Measurements from ENCODE around the gene DMRT2. TPM values are rescaled to one million over a fixed set of nuclear protein-coding genes. Genes with fewer than 3 reads are reported as not detected.

The DMRT2 gene
- total and polyA plus RNA-seq, 12 donors: 0.11 to 1.3 (median 0.27) TPM; not detected in 8

GRCh38 chr9:1049641-1050040, 516 bp upstream of the DMRT2 start:
- WGBS, 4 donors: 5 to 11% (median 6%) methylated on average over 12 of the region's 12 CpGs
- no peak for DNase-seq
- Histone ChIP-seq H3K36me3 (replicated peaks in 1 of 2) (no peaks in the 10 kb centered on the region), H3K27ac (no peak overlapping the region), H3K4me1 (replicated peaks in 1 of 2) (peaks cover 4 to 13% of the 10 kb centered on the region in 2 donors), H3K4me3 (no peak overlapping the region), H3K27me3 (peaks cover 95% of the 10 kb centered on the region), H3K9me3 (replicated peaks in 1 of 3) (no peaks in the 10 kb centered on the region)
- TF ChIP-seq CTCF (IDR thresholded peaks at IDR 0.05): no peak
- no peak for TF ChIP-seq POLR2A (IDR thresholded peaks at IDR 0.05)
- intact Hi-C loops (cut with DNase I): no loop called here

DNA sequence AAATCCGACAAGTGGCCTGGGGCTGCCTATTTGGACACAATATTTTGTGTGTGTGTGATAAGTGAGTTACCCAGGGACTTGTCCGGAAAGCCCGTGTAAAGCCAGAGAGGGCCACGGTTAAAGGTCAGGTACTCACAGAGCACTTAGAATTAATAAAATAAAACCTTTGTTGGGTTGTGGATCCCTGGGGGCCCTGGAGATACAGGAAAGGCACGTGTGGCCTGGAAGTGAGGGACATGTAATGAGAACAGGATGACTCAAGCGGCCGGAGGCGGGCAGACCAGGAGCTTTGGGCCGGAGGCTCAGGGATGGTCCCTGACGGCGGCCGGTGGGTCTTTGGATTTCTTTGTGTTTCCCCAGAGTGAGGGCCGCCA, 1.0 kb downstream of the DMRT2 start:
- H3K4me3 ChIP-seq: peak overlapping the region in 1 of 4 donors; percentile 37
- no peaks in the 10 kb centered on the region for H3K36me3 ChIP-seq (replicated peaks in 1 of 2)
- intact Hi-C loops (cut with DNase I): no loop called here
- H3K27ac ChIP-seq: no peak overlapping the region
- peaks cover 96% of the 10 kb centered on the region for H3K27me3 ChIP-seq
- H3K9me3 ChIP-seq (replicated peaks in 1 of 3): no peaks in the 10 kb centered on the region
- peaks cover 4 to 13% of the 10 kb centered on the region in 2 donors for H3K4me1 ChIP-seq (replicated peaks in 1 of 2)
- 36 to 38% (median 37%) methylated on average over 12 to 13 of the region's 13 CpGs for WGBS, 4 donors
- TF ChIP-seq CTCF (IDR thresholded peaks at IDR 0.05) (no peak), POLR2A (IDR thresholded peaks at IDR 0.05) (no peak)
- DNase-seq: no peak

GRCh38 chr9:1051584-1052275, 1.6 kb downstream of the DMRT2 start:
- DNase-seq: no peak
- Histone ChIP-seq H3K27me3 (peaks cover 96% of the 10 kb centered on the region), H3K4me3 (peak overlapping the region in 1 of 4 donors; percentile 37), H3K4me1 (replicated peaks in 1 of 2) (peaks cover 4 to 13% of the 10 kb centered on the region in 2 donors), H3K9me3 (replicated peaks in 1 of 3) (no peaks in the 10 kb centered on the region), H3K27ac (no peak overlapping the region), H3K36me3 (replicated peaks in 1 of 2) (no peaks in the 10 kb centered on the region)
- intact Hi-C loops (cut with DNase I): no loop called here
- TF ChIP-seq CTCF (IDR thresholded peaks at IDR 0.05) (no peak), POLR2A (IDR thresholded peaks at IDR 0.05) (no peak)
- 0 to 3% (median 2%) methylated on average over 4 to 90 of the region's 90 CpGs for WGBS, 4 donors

DNA sequence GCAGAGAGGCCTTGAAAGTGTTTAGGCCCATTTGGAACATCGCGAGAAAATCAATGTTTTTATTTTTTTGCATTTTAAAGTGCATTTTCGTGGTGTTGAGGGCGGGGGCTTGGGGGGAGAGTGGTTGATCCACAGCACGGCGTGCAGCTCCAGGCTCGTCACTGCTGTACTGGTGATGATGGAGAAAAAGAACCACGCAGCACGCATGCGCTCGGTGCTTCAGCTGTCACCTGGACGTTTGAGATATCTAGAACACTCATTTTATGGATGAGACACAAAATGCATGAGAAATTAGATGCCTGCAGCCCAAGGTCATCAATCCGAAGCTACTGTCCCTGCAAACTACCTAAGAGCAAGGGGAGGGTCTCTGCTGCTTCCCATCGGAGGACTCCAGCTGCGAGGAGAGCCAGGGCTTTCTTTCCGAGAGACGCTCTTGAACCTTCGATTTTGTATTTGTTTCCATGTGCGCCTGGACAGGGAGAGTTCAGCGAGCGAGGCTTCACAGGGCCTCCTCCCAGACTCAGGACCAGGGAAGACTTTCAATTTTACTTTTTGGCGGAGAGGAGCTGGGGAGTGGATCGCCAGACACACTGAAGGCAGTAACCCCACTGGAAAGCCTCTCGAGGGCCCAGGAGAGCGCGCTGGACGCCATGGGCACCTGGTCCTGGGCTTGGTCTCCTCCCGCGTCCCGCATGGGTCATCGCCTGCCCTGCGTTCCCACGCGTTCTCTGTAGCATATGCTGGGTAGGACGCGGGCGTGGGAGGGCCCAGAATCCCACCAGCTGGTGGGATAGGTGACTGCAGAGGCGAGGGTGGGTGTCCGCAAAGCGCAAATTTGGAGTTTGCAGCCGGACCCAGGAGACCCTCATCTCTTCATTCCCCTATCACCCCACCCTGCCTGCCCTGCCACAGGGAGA, 2.5 kb downstream of the DMRT2 start:
- no peak for DNase-seq
- Histone ChIP-seq H3K27ac (no peak overlapping the region), H3K36me3 (replicated peaks in 1 of 2) (no peaks in the 10 kb centered on the region), H3K4me3 (no peak overlapping the region), H3K4me1 (replicated peaks in 1 of 2) (peaks cover under 1 to 13% of the 10 kb centered on the region in 2 donors), H3K27me3 (peaks cover 91% of the 10 kb centered on the region), H3K9me3 (replicated peaks in 1 of 3) (no peaks in the 10 kb centered on the region)
- intact Hi-C loops (cut with DNase I): no loop called here
- 6 to 19% (median 12%) methylated on average over 33 to 41 of the region's 41 CpGs for WGBS, 4 donors
- no peak for TF ChIP-seq POLR2A (IDR thresholded peaks at IDR 0.05)
- no peak for TF ChIP-seq CTCF (IDR thresholded peaks at IDR 0.05)
